Smooth muscle cell (in vitro differentiated cells): ENCODE results near the gene ITGAL. TPM values are rescaled to one million over a fixed set of nuclear protein-coding genes. Genes with fewer than 3 reads are reported as not detected.
"Not testable (repeated sequence)": the region's sequence is repeated elsewhere in the genome, so short reads cannot be mapped to it uniquely, and the experiment has no call there.

Experiments used
- DNase-seq: peaks from one replicate; lab custom pipeline; 2025; ENCODE audit not compliant: unreplicated experiment; lab: John Stamatoyannopoulos, UW
- H2AFZ ChIP-seq: fragments of 200-600 bp; sonication (generic); 2 replicates; pipeline ENCODE4 v1.6.0; 2016; ENCODE audit warnings: antibody characterized with exemption, low read depth, mild to moderate bottlenecking
- H3F3A ChIP-seq: fragments of 200-600 bp; sonication (generic); 2 replicates; pipeline ENCODE4 v1.6.0; 2017; ENCODE audit warnings: antibody characterized with exemption, low read depth
- H3K27ac ChIP-seq: fragments of 200-600 bp; sonication (generic); 2 replicates; pipeline ENCODE4 v1.5.1; 2016; ENCODE audit warnings: low read depth, mild to moderate bottlenecking
- H3K27me3 ChIP-seq: fragments of 200-600 bp; sonication (generic); 2 replicates; pipeline ENCODE4 v1.6.1; 2016; ENCODE audit warnings: low read depth, mild to moderate bottlenecking
- H3K36me3 ChIP-seq: fragments of 200-600 bp; sonication (generic); 2 replicates; pipeline ENCODE4 v1.5.1; 2016; ENCODE audit warnings: low read depth
- H3K4me1 ChIP-seq: fragments of 200-600 bp; sonication (generic); 2 replicates; pipeline ENCODE4 v1.5.1; 2016; ENCODE audit warnings: low read depth
- H3K4me2 ChIP-seq: fragments of 200-600 bp; sonication (generic); 2 replicates; pipeline ENCODE4 v1.6.0; 2016; ENCODE audit warnings: mild to moderate bottlenecking
- H3K4me3 ChIP-seq: fragments of 200-600 bp; sonication (generic); 2 replicates; pipeline ENCODE4 v1.5.1; 2016; ENCODE audit warnings: mild to moderate bottlenecking
- H3K79me2 ChIP-seq: fragments of 200-600 bp; sonication (generic); 2 replicates; pipeline ENCODE4 v1.6.0; 2016; ENCODE audit warnings: low read depth, mild to moderate bottlenecking
- H3K9ac ChIP-seq: fragments of 200-600 bp; sonication (generic); 2 replicates; pipeline ENCODE4 v1.6.0; 2016; ENCODE audit warnings: low read depth
- H3K9me3 ChIP-seq: fragments of 200-600 bp; sonication (generic); replicated peaks from 2 replicates; pipeline ENCODE4 v1.5.1; 2016; ENCODE audit warnings: low read depth
- H4K20me1 ChIP-seq: fragments of 200-600 bp; sonication (generic); 2 replicates; pipeline ENCODE4 v1.6.0; 2016; ENCODE audit warnings: low read depth
- CTCF ChIP-seq: fragments of 200-600 bp; sonication (generic); IDR thresholded peaks from 2 replicates; pipeline ENCODE4 v1.5.1; 2017; ENCODE audit warnings: borderline replicate concordance, mild to moderate bottlenecking, antibody characterized with exemption; ENCODE audit not compliant: insufficient read depth, poor library complexity, severe bottlenecking
- WGBS: methylation state at CpG from one replicate; pipeline ENCODE4 v1.1.7; 2016; ENCODE audit warnings: low lambda C conversion rate; 5-methylcytosine and 5-hydroxymethylcytosine counted together
- polyA plus RNA-seq: library from polyadenylated mRNA; unstranded; fragments of >200 nt; fragmentation: Nextera tagmentation; extraction: Ambion mirVana; gene quantifications from 2 replicates; pipeline ENCODE4 v1.2.1, GENCODE V29; 2016
- total RNA-seq: library from RNA; depleted of rRNA; stranded (reverse); fragments of >200 nt; gene quantifications from 2 replicates; pipeline ENCODE4 v1.2.3, GENCODE V29; 2014

The ITGAL gene
- total and polyA plus RNA-seq, 2 experiments from 2014 or later, result not detected

GRCh38 chr16:30458561-30459394 lies 13.8 kb upstream of the ITGAL start:
- Histone ChIP-seq H3K27ac (no peak overlapping the region), H3K36me3 (no peaks in the 10 kb centered on the region), H2AFZ (no peak overlapping the region), H3K9me3 (no peaks in the 10 kb centered on the region), H3K9ac (no peak overlapping the region), H3F3A (no peaks in the 10 kb centered on the region), H3K4me2 (no peak overlapping the region), H3K4me3 (no peak overlapping the region), H3K27me3 (no peaks in the 10 kb centered on the region), H3K4me1 (no peaks in the 10 kb centered on the region), H4K20me1 (no peaks in the 10 kb centered on the region), H3K79me2 (no peaks in the 10 kb centered on the region)
- WGBS, result 90% methylated on average over 22 of the region's 22 CpGs
- no peak for DNase-seq
- no peak for TF ChIP-seq CTCF

GRCh38 chr16:30459456-30459855 lies 13.1 kb upstream of the ITGAL start:
- DNase-seq, result no peak
- whole genome bisulfite sequencing, result 88% methylated on average over 11 of the region's 11 CpGs
- H4K20me1 ChIP-seq, result no peaks in the 10 kb centered on the region

GRCh38 chr16:30461426-30461825 lies 11.1 kb upstream of the ITGAL start:
- H2AFZ ChIP-seq, DNase-seq, H3K27ac ChIP-seq, H3K4me2 ChIP-seq, H3K4me1 ChIP-seq, H4K20me1 ChIP-seq, H3K9me3 ChIP-seq, H3K79me2 ChIP-seq, H3F3A ChIP-seq, H3K36me3 ChIP-seq, H3K9ac ChIP-seq, H3K27me3 ChIP-seq, H3K4me3 ChIP-seq: not testable (repeated sequence)
- 89% methylated on average over 5 of the region's 5 CpGs for WGBS

More at GRCh38 chr16:30459456-30459855, 13.1 kb upstream of the ITGAL start:
- H3K4me2 ChIP-seq, result no peak overlapping the region
- no peaks in the 10 kb centered on the region for H3F3A ChIP-seq
- no peak overlapping the region for H3K4me3 ChIP-seq
- no peaks in the 10 kb centered on the region for H3K36me3 ChIP-seq
- no peak overlapping the region for H2AFZ ChIP-seq
- H3K27me3 ChIP-seq, result no peaks in the 10 kb centered on the region
- H3K79me2 ChIP-seq, result no peaks in the 10 kb centered on the region
- no peak for TF ChIP-seq CTCF
- no peak overlapping the region for H3K9ac ChIP-seq
- no peaks in the 10 kb centered on the region for H3K9me3 ChIP-seq
- H3K4me1 ChIP-seq, result no peaks in the 10 kb centered on the region
- H3K27ac ChIP-seq, result no peak overlapping the region

- 91% methylated on average over 7 of the region's 7 CpGs for WGBS
- Histone ChIP-seq H3K79me2 (no peaks in the 10 kb centered on the region), H3K4me1 (no peaks in the 10 kb centered on the region), H3K36me3 (no peaks in the 10 kb centered on the region), H3K27ac (no peak overlapping the region), H3K4me3 (no peak overlapping the region), H3K9ac (no peak overlapping the region), H3K9me3 (no peaks in the 10 kb centered on the region), H3F3A (no peaks in the 10 kb centered on the region), H3K27me3 (no peaks in the 10 kb centered on the region), H3K4me2 (no peak overlapping the region), H4K20me1 (no peaks in the 10 kb centered on the region), H2AFZ (no peak overlapping the region)
- no peak for DNase-seq
- TF ChIP-seq CTCF, result no peak
These were observed 8.5 kb upstream of the ITGAL start for GRCh38 chr16:30464078-30464477.
